GDM1 (cell line): ENCODE measurements around the gene GPR183.
A peak's percentile ranks its signal among the peaks of the same experiment; 100 is the strongest.

Experiments used
- DNase-seq: peaks from one replicate; lab custom pipeline; 2025; lab: John Stamatoyannopoulos, UW

GPR183 gene

DNA sequence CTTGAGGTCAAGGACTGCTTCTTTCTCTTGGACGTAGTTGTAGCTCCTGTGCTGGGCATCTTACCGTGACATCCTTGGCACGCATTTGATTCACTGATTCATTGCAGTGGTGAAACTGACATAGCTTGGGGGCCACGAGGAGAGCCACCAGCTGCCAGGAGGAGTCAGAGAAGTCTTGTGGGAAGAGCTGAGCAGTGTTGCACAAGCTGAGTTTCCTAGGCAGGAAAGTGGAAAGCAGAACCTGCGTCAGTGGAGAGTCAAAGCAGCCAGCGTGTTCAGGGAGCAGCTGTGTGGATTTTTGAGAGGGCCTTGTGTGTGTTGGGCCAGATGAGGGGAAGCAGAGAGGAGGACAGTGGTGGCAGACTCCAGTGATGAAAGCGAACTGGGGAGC lies 5.3 kb upstream of the GPR183 start:
- peak; percentile 83 for DNase-seq

DNA sequence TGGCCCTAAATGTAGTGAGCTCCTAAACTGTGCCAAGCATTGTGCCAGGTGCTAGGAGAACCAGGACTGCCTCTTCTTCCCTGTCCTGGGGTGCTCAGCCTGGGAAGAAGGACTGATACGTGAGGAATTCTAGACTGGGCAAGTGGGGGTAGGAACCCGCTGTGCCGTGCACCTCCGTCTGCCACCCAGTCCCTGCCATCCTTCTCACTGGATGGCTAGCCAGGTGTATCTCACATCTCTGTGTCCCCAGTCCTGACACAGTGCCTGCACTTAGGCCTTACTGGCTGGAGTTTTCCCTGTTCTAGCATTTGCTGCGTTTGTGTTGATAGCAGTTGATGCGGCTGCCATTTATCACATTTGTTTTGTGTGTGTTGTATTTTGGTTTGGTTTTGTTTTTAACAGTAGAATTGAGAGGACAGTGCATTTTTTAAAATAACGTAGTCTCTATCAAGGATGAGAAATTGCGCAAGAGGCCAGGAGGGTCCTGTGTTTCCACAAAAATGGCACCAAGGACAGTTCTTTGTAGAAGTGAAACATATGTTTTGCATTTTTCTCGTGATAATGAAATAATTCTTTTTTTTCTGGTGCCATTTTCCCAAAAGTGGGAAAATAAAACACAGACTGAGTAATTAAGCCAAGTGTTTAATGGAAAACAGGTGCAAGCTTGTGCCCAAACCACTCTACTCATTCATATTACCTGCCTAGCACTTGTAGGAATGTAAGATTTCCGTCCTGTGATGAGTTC lies 4.7 kb upstream of the GPR183 start:
- no peak for DNase-seq

DNA sequence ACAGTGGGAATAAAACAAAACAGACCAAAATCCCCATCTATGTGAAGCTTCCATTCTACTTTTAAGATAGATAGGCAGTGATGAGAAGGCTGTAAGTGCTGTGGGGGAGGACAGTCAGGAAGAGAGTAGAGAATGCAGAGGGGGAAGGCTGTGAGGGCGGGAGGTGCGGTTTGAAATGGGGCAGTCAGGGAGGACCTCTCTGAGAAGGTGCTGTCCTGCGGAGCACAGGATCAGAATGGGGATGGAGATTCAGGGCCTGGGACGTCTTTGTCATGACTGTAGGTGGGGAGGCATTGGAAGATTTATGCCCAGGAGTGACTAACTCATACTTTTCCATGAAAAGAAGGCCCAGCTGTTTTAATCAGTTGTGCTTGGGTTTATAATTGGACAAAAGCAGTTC lies 3.9 kb upstream of the GPR183 start:
- no peak for DNase-seq

DNA sequence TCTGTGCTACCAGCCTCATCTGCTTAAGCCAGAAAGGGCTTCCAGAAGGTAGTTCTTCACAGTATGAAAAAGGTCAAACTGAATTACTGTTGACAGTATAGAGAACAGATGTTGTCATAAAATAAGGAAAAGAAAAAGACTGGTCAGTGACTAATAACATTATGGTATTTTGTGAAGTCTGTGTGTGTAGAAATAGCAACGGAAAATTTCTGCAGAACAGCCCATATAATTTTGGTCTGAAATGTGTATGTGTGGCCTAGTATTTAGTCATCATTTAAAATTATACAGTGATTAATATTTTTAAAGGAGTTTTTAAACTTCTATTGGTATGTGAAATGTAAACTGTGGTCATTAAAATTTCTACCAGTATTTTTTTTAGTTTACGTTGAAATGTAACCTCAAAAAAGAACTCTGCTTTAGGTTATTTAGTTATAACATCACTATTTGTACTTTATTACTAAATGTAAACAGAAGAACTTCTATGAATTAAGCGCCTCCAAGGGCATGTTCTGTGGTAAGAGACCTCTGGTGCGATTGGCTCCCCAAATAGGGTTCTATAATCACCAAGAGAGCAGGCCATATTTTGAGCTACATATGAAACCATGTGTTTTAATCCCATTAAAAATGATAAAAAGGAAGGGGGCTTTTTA lies 3.3 kb upstream of the GPR183 start:
- no peak for DNase-seq

DNA sequence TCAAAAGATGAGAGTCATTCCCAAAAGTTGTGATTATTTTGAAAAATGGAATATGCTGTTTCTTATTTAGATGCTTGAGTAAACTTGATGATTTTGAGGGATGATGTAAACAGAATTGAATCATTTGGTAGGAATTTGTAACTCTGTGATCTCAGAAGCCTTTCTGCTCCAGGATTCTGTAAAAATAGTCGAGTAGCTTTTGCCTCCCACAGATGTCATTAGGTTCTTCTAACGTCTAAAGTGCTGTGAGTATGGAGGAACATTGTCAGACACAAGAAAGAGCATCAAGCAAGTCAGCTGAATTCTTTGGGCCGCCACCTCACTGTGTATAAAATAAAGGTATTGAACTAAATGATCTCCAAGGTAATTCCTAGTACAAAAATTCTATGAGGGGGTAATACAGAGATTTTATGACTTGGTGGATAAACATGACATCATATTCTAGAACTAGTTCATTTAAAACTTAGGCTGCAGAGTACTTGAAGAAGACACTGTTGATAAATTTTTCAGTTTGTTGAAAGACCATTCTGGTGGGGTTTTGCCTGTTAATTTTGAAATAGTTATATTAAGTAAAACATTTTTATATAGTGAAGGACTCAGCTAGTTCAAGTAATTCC lies 1.4 kb upstream of the GPR183 start:
- DNase-seq = no peak

DNA sequence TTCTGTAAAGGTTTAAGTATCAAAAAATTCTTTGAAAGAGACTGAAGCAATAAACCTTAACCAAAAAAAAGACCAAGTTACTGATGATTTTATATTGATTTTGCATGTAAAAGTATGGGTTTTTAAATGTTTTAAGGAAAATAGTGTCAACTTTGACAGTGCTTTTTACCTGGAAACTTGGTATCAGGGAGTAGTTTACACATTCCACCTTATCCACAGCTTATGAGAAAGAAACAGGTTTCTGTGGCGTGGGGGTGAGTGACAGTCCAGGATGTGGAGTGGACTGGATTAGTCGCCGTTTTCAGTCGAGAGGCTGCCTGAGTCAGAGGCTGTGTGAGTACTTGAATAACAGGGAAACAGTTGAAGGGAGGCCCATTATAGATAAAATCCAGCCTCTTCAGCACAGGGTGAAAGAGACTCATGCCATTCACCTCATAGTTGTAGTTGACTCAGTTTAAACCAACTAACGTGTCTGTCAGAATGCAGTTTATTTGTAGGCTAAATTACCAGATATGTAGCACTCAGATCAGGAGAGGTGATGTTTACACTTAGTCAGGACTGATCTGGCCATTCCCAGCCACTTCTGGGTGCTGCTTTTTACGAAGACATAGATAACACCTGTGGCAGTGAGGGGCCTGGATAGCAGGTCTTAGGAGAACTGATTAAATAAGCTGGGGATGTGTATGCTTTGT lies 595 bp upstream of the GPR183 start:
- peak; percentile 68 for DNase-seq

DNA sequence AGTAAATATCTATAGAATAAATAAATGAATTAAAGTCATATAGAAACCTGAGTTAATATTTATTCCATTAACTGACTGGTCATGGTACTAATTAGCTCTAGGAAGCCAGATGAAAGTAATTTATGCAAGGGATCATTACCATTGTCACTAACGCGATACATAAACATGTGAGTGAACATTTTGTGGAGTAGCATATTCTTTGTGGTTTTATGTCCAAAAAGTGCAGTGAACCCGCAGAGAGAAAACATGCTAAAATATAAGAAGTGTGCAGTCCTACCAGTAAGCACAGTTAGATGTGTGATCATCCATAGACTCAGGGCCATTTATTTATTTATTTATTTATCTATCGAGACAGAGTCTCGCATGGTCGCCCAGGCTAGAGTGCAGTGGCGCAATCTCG lies 1.6 kb downstream of the GPR183 start:
- DNase-seq = no peak

DNA sequence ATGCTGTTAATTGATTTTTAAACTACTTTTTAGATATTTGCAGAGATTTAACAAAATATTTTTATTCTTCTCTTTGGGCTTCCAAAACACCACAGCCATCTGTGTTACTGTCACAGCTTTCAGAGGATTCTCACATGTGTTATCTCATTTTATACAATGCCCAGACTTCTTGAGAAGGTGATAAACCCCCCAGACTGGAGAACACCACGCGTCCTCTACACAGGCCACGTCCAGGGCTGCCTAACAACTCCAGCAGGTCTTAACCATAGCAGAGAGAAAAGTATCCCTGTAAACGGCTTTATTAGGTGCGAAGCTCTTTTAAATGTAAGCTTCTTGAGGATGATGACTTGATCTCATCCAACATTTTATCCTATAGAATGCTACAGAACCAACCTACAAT lies 2.0 kb downstream of the GPR183 start:
- DNase-seq = no peak

DNA sequence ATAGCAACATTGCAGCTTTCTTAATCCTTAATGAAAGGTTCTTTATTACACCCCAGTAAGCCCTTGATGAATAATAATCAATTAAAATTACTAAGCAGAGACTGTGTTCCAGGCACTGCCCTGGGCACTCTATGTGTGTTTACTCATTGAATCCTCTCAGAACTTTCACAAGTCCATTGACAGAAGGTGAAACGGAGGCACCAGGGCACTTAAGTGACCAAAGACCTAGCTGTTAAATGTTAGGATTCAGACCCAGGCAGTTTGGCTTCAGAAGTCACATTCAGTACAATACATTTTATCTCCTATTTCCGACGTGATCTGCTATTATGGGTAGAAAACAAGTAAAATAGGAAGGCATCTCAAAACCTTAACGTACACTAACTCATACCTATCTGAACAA lies 2.7 kb downstream of the GPR183 start:
- no peak for DNase-seq

DNA sequence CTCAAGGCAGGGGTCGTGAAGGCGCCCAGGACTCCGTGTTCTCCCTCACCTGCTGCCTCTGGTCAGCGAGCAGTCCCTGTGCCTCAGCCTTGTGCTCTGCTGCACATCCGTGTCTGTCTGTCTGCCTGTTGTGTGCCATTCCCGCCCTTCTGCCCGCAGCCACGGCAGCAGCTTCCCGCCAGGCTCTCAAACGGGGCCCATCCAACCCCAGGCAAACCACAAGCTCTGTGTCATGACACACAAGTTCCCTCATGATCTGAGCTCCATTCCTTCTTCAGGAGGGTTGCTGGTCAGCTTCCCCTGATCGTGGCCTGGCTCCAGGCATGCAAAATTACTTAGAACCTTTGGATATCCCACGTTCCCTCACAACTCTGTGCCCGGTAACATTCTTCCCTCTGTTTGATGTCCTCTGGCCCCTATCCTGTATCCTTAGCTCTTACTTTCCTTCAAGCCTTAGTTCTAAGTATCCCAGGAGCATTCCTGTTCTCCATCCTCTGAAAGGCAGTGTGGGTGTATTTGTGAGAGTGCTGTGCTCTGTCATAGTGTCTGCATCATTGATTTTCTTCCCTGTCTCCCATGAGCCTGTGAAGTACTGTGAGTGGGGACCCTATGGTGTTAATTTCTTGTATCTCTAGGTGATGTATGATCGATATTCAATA lies 3.2 kb downstream of the GPR183 start:
- peak; percentile 90 for DNase-seq

DNA sequence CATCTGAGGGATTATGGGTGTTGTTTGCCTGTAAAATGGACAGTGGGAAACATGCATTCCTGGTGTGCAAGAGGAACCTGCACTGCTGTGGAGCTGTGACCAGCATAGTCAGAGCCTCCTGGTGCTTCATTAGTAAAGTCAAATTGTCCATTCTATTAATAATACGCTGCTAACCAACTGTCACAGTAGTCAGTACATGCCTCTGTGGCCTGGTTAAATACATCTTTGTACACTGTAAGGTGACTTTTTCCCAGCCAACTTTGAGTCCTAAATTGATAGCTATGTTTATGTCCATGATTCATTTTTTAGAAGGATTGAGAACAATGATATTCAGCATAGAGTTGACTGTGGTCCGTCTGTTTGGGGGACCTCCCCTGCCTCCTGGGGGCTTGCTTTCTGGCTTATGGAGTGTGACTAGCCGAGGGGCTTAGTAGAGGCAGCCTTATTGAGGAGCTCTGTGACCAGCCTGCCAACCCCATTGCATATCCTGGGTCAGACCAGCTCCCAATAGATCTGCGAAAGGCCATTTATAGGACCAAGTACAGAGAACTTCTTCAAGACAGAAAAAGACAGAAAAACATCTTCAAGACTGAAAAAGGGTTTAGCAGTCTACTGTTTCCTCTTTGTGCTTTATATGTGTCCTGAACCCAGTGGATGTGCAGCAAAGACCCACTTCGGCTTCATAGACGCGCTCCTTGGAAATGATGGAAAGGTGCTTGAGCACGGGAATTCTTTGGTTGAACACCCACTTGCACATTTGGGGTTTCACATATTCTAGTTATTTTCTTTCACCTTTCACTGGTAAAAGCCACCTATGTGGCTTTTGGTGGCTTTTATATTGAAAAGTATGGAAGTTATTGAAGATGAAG lies 4.3 kb downstream of the GPR183 start:
- no peak for DNase-seq

DNA sequence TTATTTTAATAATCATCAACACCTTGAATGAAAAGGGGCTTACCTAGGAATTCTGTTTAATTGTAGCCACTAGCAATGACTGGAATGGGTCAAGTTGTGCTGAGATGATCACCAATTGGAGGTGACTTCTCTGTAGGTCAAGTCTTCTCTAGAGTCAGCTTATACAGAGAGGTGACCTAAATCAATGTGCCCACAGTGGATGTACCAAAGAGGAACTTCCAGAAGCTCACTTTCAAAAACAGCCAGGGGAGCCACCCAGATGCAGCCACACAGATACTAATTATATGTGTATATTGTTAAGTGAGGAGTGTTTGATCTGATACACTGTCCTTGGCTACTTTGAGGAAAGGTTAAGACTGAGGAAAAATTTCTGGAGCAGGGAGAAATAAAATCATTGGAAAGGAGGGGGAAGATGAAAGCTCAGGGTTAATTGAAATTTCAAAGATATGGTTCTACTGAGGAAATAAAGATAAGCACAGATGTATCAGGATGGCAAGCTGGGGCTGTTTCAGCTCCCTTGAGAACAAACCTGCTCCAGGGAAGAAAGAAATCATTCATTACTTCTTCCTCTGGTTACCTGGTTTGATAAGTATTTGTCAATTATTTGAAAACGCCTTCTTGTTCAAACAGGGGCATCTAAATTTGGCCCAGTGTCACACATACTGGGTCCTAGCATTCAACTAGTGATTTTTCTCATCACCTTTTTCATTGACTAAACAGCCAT lies 5.1 kb downstream of the GPR183 start:
- DNase-seq = no peak

DNA sequence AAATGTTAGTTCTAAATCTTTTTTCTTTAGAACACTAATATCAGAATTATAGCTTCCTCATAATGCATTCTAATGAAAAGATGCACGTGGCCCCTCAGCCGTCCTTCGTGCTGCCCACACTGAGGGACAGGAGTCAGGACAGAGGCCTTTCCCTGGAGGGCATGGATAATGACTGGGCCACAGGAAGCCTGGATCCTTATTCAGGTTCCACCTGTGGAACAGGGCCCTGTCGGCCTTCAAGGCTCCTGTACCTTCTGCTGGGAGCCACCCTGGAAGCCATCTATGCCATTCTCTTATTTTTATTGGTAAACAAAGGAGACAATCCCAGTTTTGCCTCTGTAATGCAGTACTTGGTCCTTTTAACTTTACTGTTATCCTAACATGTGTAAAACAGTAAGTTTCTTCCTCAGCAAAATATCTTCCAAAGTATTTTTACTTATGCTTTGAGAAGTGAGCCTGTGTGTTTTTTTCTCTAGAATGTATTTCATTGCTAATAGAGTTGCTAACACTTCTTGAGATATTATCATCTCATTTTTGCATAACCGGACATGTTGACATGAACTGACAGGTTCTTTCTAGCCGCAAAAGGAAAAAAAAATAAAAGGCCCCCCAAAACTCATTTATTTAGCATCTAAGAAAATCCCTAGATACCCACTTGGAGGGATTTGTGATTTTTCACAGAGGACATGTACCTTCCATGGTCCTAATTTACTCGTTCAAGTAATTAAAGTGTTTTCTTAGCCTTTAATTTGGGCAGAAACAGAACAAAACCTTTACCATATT lies 6.0 kb downstream of the GPR183 start:
- no peak for DNase-seq

DNA sequence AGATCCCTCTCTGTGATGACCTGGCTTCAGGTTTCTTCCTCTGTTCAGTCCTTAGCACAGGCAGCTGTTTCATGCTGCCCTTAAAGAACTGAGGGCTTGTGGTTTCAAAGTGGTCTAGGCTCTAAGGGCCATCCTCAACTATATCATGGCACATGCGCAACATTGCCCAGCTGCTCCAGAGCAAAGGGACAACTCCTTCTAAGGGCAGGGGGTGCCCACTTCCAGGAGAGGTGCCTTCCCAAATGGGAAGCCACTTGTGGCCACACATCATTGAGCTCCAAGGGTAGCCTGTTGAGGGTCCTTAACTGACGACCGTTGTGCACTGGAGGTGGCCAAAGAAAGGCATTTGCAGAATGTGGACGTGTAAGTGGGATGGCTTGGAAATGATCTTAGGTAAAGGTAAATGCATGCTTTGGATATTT lies 7.3 kb downstream of the GPR183 start:
- DNase-seq = no peak

DNA sequence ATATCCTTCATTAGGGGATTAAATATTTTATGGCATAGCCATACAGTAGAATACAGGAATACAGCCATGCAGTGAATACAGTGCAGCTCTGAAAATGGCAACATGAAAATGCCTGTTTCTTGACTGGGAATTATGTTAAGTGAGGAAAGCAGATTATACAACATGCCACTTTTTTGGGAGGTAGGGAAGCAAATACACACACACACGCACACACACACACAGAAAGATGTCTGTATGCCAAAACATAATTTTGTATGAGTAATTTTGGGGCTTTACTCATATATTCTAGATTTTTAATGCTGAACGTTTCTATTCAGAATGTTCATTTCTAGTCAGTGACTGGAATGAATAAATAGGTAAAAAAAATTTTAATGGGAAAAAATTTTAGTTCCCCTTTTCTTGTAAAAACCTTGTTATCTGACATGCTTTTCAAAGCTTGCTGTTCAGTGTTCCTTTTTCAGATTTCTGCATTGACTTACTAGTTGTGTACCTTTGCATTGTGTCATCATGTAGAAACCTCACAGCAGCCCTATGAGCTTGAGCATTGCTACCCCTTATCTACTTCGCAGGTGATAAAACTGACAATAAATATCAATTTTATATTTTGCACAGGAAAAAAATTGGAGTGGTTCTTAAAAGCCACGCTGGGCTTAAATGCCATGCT lies 7.8 kb downstream of the GPR183 start:
- DNase-seq = no peak

DNA sequence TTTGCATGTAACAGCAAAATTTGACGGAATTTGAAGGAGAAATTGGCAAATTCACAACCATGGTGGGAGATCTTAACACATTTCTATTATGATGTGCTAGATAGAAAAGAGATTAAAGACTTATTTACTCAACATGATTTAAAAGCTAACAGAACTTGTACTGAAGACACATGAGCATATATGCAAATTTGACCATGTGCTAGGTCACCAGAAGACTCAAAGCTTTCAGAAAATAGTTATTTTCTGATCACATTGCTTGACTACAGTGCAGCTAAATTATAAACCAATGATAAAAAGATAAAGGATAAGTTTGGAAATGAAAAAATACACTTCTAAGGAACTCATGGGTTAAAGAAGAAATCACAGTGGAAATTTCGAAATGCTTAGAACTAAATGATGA lies 9.1 kb downstream of the GPR183 start:
- DNase-seq = no peak

DNA sequence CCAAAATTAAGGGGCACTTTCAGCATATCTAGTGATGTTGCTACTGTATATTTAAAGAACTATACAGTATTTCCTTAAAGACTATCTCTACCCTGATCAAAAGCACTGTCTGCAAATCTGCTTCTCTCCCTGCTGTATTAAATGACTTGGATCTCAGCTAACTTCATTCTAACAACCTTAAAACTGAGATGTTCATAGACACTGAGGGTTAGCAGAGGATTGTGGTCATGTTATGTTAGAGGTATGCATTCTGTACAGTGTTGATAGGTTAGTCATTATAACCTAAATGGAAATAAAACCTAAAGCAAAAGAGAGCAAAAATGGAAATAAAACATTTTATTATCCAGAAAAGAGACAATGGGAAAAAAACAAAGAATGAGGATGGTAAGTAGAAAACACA lies 9.9 kb downstream of the GPR183 start:
- no peak for DNase-seq

DNA sequence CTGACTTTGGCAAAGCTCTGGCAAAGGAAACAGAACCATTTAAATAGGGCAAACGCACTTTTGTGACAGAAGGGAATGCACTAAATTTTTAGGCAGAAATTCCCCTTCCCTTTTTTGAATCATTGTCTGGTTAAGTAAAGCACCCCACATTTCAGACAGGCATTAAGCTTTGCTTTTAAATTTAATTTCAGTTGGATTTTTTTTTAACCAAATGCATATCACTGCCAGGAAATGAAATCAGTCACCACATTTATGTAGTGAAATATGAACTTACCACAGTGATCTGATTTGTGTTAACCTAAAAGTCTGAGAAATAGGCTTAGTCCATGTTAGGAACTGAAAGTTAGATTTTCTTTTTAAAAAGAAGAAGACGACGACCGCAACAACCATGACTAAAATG lies 10.8 kb downstream of the GPR183 start:
- DNase-seq = no peak

DNA sequence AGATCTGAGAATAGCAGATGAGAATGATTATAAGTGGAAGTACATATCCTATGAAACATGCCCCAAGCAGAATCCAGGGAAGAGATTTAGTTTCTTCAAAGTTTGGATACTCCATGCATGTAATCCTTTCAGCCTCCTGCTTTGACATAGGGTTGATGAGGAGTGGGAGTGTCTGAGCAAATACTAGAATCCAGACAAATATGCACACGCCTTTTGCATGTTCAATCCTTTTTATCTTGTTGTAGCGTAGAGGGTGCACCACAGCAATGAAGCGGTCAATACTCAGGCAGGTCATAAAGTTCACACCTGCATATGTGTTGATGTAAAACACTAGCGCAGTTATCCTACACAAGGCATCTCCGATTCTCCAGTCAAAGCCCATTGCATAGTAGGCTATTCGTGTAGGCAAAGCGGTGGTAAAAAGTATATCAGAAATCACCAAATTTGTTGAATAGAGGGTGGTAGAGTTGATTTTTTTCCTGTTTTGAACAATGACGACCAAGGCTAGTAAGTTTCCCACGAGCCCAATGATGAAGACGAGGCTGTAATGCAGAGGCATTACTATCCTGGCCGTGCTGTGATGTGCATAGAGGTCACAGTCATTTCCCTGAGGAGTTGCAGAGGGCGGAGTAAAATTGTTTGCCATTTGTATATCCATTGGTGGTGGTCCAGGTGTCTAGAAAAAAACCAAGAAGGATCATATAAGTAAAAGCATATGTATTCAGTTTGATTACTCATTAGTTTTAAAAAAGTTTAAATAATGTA lies 11.5 kb downstream of the GPR183 start:
- no peak for DNase-seq
